ENCODE results near the gene DHRS11.

- TF ChIP-seq ZNF138 (CRISPR knock-in tag; conservative IDR thresholded peaks at IDR 0.05) = no peak
- no peak for TF ChIP-seq ZSCAN18 (CRISPR knock-in tag; IDR thresholded peaks at IDR 0.05)
- no peak for TF ChIP-seq NR3C1 (CRISPR knock-in tag; conservative IDR thresholded peaks at IDR 0.05; ENCODE audit: low read depth)
- peak; percentile 28; the same call in 1 of the 2 replicates for TF ChIP-seq SP1 (CRISPR knock-in tag; conservative IDR thresholded peaks at IDR 0.05)
- TF ChIP-seq, protein P1, sequence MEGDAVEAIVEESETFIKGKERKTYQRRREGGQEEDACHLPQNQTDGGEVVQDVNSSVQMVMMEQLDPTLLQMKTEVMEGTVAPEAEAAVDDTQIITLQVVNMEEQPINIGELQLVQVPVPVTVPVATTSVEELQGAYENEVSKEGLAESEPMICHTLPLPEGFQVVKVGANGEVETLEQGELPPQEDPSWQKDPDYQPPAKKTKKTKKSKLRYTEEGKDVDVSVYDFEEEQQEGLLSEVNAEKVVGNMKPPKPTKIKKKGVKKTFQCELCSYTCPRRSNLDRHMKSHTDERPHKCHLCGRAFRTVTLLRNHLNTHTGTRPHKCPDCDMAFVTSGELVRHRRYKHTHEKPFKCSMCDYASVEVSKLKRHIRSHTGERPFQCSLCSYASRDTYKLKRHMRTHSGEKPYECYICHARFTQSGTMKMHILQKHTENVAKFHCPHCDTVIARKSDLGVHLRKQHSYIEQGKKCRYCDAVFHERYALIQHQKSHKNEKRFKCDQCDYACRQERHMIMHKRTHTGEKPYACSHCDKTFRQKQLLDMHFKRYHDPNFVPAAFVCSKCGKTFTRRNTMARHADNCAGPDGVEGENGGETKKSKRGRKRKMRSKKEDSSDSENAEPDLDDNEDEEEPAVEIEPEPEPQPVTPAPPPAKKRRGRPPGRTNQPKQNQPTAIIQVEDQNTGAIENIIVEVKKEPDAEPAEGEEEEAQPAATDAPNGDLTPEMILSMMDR (IDR thresholded peaks at IDR 0.05) = no peak
- TF ChIP-seq, protein P2, sequence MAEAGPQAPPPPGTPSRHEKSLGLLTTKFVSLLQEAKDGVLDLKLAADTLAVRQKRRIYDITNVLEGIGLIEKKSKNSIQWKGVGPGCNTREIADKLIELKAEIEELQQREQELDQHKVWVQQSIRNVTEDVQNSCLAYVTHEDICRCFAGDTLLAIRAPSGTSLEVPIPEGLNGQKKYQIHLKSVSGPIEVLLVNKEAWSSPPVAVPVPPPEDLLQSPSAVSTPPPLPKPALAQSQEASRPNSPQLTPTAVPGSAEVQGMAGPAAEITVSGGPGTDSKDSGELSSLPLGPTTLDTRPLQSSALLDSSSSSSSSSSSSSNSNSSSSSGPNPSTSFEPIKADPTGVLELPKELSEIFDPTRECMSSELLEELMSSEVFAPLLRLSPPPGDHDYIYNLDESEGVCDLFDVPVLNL (CRISPR knock-in tag; IDR thresholded peaks at IDR 0.05; ENCODE audit: borderline replicate concordance, low read depth) = no peak
- TF ChIP-seq ZNF232 (CRISPR knock-in tag; IDR thresholded peaks at IDR 0.05) = no peak
- no peak for TF ChIP-seq ZNF671 (CRISPR knock-in tag; IDR thresholded peaks at IDR 0.05)
- TF ChIP-seq, protein P3, sequence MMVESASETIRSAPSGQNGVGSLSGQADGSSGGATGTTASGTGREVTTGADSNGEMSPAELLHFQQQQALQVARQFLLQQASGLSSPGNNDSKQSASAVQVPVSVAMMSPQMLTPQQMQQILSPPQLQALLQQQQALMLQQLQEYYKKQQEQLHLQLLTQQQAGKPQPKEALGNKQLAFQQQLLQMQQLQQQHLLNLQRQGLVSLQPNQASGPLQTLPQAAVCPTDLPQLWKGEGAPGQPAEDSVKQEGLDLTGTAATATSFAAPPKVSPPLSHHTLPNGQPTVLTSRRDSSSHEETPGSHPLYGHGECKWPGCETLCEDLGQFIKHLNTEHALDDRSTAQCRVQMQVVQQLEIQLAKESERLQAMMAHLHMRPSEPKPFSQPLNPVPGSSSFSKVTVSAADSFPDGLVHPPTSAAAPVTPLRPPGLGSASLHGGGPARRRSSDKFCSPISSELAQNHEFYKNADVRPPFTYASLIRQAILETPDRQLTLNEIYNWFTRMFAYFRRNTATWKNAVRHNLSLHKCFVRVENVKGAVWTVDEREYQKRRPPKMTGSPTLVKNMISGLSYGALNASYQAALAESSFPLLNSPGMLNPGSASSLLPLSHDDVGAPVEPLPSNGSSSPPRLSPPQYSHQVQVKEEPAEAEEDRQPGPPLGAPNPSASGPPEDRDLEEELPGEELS (CRISPR knock-in tag; IDR thresholded peaks at IDR 0.05) = no peak; the same call in 1 of the 2 replicates
- TF ChIP-seq IRF2 (CRISPR knock-in tag; IDR thresholded peaks at IDR 0.05; ENCODE audit: borderline replicate concordance, low read depth) = no peak
- TF ChIP-seq E2F1 (CRISPR knock-in tag; IDR thresholded peaks at IDR 0.05) = no peak
- TF ChIP-seq GABPB1 (CRISPR knock-in tag; IDR thresholded peaks at IDR 0.05) = no peak
- no peak for TF ChIP-seq NFYB (CRISPR knock-in tag; conservative IDR thresholded peaks at IDR 0.05; ENCODE audit: low read depth)
- TF ChIP-seq, protein P4, sequence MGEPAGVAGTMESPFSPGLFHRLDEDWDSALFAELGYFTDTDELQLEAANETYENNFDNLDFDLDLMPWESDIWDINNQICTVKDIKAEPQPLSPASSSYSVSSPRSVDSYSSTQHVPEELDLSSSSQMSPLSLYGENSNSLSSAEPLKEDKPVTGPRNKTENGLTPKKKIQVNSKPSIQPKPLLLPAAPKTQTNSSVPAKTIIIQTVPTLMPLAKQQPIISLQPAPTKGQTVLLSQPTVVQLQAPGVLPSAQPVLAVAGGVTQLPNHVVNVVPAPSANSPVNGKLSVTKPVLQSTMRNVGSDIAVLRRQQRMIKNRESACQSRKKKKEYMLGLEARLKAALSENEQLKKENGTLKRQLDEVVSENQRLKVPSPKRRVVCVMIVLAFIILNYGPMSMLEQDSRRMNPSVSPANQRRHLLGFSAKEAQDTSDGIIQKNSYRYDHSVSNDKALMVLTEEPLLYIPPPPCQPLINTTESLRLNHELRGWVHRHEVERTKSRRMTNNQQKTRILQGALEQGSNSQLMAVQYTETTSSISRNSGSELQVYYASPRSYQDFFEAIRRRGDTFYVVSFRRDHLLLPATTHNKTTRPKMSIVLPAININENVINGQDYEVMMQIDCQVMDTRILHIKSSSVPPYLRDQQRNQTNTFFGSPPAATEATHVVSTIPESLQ (CRISPR knock-in tag; IDR thresholded peaks at IDR 0.05) = no peak
Observed at GRCh38 chr17:36592316-36592715, 637 bp downstream of the DHRS11 start.

Data from WTC11 (cell line).